ENCODE results near the gene CCDC71L. TPM values are rescaled to one million over a fixed set of nuclear protein-coding genes. Genes with fewer than 3 reads are reported as not detected.
"Not testable (repeated sequence)": the region's sequence is repeated elsewhere in the genome, so short reads cannot be mapped to it uniquely, and the experiment has no call there.

CCDC71L gene
- total and polyA plus RNA-seq, 5 experiments from 2014 or later, result 3.2 to 16.0 (median 5.0) TPM

GRCh38 chr7:106673688-106674087 is 12.7 kb upstream of the CCDC71L start:
- H3K4me3 Mint-ChIP-seq, H3K27me3 Mint-ChIP-seq, H3K27ac Mint-ChIP-seq, H3K4me1 Mint-ChIP-seq, ATAC-seq, H3K9me3 Mint-ChIP-seq, POLR2A ChIA-PET, DNase-seq, H3K36me3 Mint-ChIP-seq: not testable (repeated sequence)

- H3K9me3 Mint-ChIP-seq, H3K4me3 Mint-ChIP-seq, H3K27ac Mint-ChIP-seq, H3K4me1 Mint-ChIP-seq, ATAC-seq, H3K36me3 Mint-ChIP-seq, POLR2A ChIA-PET, H3K27me3 Mint-ChIP-seq: not testable (repeated sequence)
- DNase-seq, result peak in 1 of 10 donors; percentile 60
These were observed 11.0 kb upstream of the CCDC71L start for GRCh38 chr7:106671930-106672329.

GRCh38 chr7:106671160-106671559 is 10.2 kb upstream of the CCDC71L start:
- Mint-ChIP-seq H3K27ac (no peak overlapping the region), H3K4me1 (no peaks in the 10 kb centered on the region), H3K4me3 (no peak overlapping the region), H3K9me3 (peaks cover 0 to 2% (median 0%) of the 10 kb centered on the region in 9 donors), H3K27me3 (no peaks in the 10 kb centered on the region), H3K36me3 (peaks cover 0 to 2% (median 0%) of the 10 kb centered on the region in 3 donors)
- ATAC-seq (no peak), DNase-seq (no peak)
- POLR2A ChIA-PET, result interaction anchor here (1.1 kb wide), 1 partner anchor 11 kb away, joined by 3 read pairs; the partner anchor contains the start of gene CCDC71L

- Mint-ChIP-seq H3K4me3 (no peak overlapping the region), H3K27me3 (no peaks in the 10 kb centered on the region), H3K4me1 (no peaks in the 10 kb centered on the region), H3K36me3 (peaks cover 0 to 2% (median 0%) of the 10 kb centered on the region in 3 donors), H3K9me3 (peaks cover 0 to 2% (median 0%) of the 10 kb centered on the region in 9 donors), H3K27ac (no peak overlapping the region)
- DNase-seq, result no peak
- POLR2A ChIA-PET, result no interaction called here
- no peak for ATAC-seq
These were observed 8.0 kb upstream of the CCDC71L start for GRCh38 chr7:106668861-106669524.

- Mint-ChIP-seq H3K4me1 (peaks cover 0 to 4% (median 2%) of the 10 kb centered on the region in 4 donors), H3K27me3 (no peaks in the 10 kb centered on the region), H3K4me3 (no peak overlapping the region), H3K36me3 (no peaks in the 10 kb centered on the region), H3K9me3 (no peaks in the 10 kb centered on the region), H3K27ac (no peak overlapping the region)
- POLR2A ChIA-PET, result interaction anchor here (0.7 kb wide), 1 partner anchor 8 kb away, joined by 5 read pairs; no protein-coding TSS in a partner anchor
- ATAC-seq (no peak), DNase-seq (no peak)
These were observed 5.4 kb upstream of the CCDC71L start for GRCh38 chr7:106666353-106666752.

GRCh38 chr7:106664343-106664742 is 3.4 kb upstream of the CCDC71L start:
- H3K4me1 Mint-ChIP-seq, result peaks cover 8 to 14% (median 10%) of the 10 kb centered on the region in 4 donors
- no peaks in the 10 kb centered on the region for H3K27me3 Mint-ChIP-seq
- POLR2A ChIA-PET, result no interaction called here
- peak overlapping the region in 6 of 10 donors; percentile 1 to 72 (median 30) for H3K27ac Mint-ChIP-seq
- H3K36me3 Mint-ChIP-seq, result no peaks in the 10 kb centered on the region
- H3K9me3 Mint-ChIP-seq, result no peaks in the 10 kb centered on the region
- ATAC-seq, result no peak
- no peak for DNase-seq
- no peak overlapping the region for H3K4me3 Mint-ChIP-seq

- H3K4me3 Mint-ChIP-seq, result peak overlapping the region; percentile 86 to 96 (median 92)
- peak; percentile 54 to 82 (median 68) for DNase-seq
- ATAC-seq, result peak; percentile 53 to 58
- peaks cover 10 to 29% (median 22%) of the 10 kb centered on the region in 4 donors for H3K4me1 Mint-ChIP-seq
- H3K27ac Mint-ChIP-seq, result peak overlapping the region; percentile 65 to 96 (median 91)
- no peaks in the 10 kb centered on the region for H3K27me3 Mint-ChIP-seq
- POLR2A ChIA-PET, result interaction anchor here (0.6 to 1.5 kb wide), 10 partner anchors 11 to 962 kb away, joined by 3 to 7 read pairs (median 4); partner anchors contain the start of genes HBP1 and PIK3CG
- H3K9me3 Mint-ChIP-seq, result no peaks in the 10 kb centered on the region
- H3K36me3 Mint-ChIP-seq, result no peaks in the 10 kb centered on the region
These were observed 746 bp downstream of the CCDC71L start for GRCh38 chr7:106659963-106660861.

- H3K9me3 Mint-ChIP-seq, result no peaks in the 10 kb centered on the region
- no peaks in the 10 kb centered on the region for H3K27me3 Mint-ChIP-seq
- H3K4me1 Mint-ChIP-seq, result peaks cover 10 to 29% (median 22%) of the 10 kb centered on the region in 4 donors
These were observed 1.6 kb downstream of the CCDC71L start for GRCh38 chr7:106659166-106659962.

GRCh38 chr7:106658316-106659165 is 2.4 kb downstream of the CCDC71L start:
- Mint-ChIP-seq H3K27ac (peak overlapping the region in 2 of 10 donors; percentile 70 to 85), H3K9me3 (no peaks in the 10 kb centered on the region), H3K36me3 (no peaks in the 10 kb centered on the region), H3K4me3 (peak overlapping the region in 7 of 10 donors; percentile 10 to 65 (median 39)), H3K4me1 (peaks cover 10 to 29% (median 22%) of the 10 kb centered on the region in 4 donors), H3K27me3 (no peaks in the 10 kb centered on the region)
- DNase-seq (no peak), ATAC-seq (no peak)
- POLR2A ChIA-PET, result no interaction called here

More at GRCh38 chr7:106659166-106659962, 1.6 kb downstream of the CCDC71L start:
- ATAC-seq, result no peak
- Mint-ChIP-seq H3K27ac (peak overlapping the region; percentile 51 to 90 (median 82)), H3K4me3 (peak overlapping the region; percentile 75 to 90 (median 86)), H3K36me3 (no peaks in the 10 kb centered on the region)
- POLR2A ChIA-PET, result interaction anchor here (1.2 to 1.5 kb wide), 3 partner anchors 60 to 107 kb away, joined by 4 to 5 read pairs (median 4); no protein-coding TSS in a partner anchor
- no peak for DNase-seq

- ATAC-seq, result no peak
- Mint-ChIP-seq H3K27ac (peak overlapping the region in 3 of 10 donors; percentile 9 to 66 (median 61)), H3K4me3 (peak overlapping the region in 4 of 10 donors; percentile 4 to 32 (median 23)), H3K9me3 (no peaks in the 10 kb centered on the region), H3K4me1 (peaks cover 10 to 29% (median 22%) of the 10 kb centered on the region in 4 donors), H3K36me3 (no peaks in the 10 kb centered on the region), H3K27me3 (no peaks in the 10 kb centered on the region)
- DNase-seq, result no peak
- POLR2A ChIA-PET, result no interaction called here
These were observed 3.6 kb downstream of the CCDC71L start for GRCh38 chr7:106657085-106657991.
